GM19463 (cell line): ENCODE data around the gene SLC2A9.
"Not testable (repeated sequence)": the region's sequence is repeated elsewhere in the genome, so short reads cannot be mapped to it uniquely, and the experiment has no call there.

Source experiments
- ATAC-seq: cut with Tn5 transposase; IDR thresholded peaks from one replicate; pipeline ENCODE4 v1.9.1; 2021; ENCODE audit warnings: mild to moderate bottlenecking, moderate library complexity; ENCODE audit not compliant: unreplicated experiment

SLC2A9 gene

DNA sequence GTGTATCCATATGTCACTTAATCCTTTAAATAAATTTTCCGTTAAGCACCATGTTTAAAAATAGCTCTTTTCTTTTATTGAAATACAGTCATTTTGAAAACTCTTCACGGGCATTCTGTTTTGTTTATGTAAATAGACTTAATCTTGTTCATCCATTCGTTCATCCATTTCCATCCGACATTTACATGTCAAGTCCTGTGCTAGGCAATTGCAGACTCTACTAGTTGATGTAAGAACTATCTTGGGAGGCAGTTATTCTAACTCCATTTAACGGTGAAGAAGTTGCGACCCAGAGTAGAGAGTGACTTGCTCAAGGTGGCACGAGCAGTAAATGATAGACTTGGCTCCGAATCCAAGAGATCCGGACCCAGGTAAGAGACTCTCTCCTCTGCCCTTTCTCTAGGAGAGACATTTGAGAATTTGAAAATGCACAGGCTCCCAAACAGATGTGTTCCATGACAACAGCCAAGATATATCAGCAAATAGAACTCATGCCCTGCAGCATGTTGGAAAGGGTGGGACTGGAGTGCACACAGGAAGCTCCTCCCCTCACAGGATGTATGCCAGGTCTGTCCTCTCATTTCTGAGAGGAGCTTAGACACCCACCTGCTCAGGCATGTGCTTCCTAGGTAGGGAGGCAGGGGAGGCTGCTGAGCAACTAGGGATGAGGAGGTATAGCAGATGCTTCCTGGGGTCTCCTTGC lies 175.4 kb downstream of the SLC2A9 start:
- ATAC-seq, result no peak

DNA sequence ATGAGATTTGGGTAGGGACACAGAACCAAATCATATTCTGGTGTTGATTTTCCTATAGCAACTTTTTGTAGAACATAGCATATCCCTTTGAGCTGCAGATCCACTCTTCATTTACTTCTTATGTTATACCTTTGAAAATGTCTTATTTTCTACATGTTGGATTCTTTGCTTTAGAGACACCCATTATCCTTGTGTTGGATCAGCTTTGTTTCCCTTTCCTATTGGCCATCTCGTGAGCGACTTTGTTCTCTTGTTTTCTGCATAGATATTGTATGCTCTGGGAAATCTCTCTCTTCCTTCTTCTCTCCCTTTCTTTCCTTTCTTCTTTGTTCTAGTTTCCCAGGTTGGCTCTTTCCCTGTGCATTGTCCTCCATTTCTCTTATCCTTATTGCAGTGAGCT lies 180.2 kb downstream of the SLC2A9 start:
- ATAC-seq, result no peak

DNA sequence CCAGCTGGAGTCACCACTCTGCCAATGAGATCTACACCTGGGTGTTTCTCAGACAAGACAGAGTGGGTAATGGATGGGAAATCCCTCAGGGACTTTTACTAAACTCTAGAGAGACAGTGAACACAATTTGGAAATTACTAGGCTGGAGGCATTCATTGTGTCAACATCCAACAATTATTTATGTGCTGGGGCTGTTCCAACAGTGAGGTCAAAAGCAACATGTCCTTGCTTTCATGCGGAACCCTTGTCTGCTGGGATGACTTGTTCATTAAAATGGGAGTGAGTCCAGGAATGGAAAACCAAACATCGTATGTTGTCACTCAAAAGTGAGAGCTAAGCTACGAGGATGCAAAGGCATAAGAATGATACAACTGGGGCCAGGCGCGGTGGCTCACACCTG lies 185.9 kb downstream of the SLC2A9 start:
- ATAC-seq, result no peak

DNA sequence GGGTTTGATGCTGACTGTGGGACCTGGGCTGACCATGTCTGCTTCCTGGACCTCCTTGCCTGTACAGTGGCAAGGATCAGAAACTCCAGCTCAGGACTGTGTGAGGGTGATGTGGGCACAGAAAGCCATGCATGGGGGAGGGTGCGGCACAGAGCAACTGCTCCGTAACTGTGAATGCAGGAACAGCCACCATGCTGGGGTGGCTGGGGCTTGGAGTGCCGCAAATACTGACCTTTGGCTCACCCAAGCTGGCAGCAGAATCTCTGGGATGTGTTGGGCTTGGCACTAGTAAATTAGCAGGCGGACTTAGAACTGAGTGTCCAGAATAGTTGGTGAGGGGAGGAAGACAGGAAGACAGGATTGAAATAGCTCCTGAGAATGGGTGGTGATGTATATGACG lies 187.9 kb downstream of the SLC2A9 start:
- ATAC-seq, result no peak

DNA sequence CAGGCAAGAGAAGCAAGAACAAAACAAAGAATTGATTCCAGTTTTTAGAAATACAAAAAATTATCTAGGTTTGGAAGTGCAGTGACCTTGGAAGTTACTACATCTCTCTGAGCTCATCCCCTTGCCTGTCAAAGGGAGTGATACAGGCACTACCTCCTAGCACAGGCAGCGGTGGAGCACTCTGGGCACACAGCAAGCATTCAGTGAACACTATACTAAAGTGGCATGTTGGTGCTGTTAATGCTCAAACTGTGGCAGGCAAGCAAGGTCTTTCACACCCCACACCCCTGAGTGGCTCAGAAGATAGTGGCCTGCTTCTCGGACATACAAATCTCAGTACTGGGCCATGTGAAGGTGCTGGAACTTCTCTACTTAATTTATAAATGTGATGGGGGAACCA lies 188.7 kb downstream of the SLC2A9 start:
- no peak for ATAC-seq

DNA sequence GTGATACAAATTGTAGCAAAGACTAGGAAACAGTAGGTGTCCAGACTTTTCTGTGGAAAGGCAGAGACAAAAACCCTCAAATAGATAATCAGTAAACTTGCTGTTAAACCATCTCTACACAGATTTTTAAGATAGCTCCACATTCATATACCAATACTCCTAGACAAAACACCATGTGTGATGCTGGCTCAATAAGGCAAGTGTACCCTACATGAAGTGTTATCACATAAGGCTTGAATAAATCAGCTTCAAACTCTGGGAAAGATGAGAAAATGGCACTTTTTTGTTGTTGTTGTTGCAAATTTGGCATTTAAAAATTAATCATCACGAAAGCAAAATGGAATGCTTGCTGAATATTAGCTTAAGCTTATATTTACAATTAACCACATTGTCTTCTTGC lies 194.7 kb downstream of the SLC2A9 start:
- ATAC-seq, result no peak

DNA sequence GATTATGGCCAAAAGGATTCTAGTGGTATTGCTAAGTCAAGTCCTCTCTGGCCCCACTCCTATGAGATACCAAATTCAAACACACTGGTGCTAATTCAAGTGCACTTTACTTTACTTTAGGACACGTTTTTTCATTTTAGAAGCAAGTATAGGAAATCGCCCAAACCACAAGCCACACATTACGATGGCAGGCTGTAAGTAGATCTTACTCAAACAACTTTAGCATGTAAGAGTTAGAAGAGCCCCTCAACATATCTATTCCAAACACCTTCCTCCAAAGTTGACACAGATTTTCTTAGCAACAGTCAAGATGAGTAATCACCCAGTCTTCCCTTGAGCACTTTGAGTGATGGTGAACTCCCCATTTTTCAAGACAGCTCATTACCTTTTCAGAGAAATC lies 196.2 kb downstream of the SLC2A9 start:
- ATAC-seq, result no peak

DNA sequence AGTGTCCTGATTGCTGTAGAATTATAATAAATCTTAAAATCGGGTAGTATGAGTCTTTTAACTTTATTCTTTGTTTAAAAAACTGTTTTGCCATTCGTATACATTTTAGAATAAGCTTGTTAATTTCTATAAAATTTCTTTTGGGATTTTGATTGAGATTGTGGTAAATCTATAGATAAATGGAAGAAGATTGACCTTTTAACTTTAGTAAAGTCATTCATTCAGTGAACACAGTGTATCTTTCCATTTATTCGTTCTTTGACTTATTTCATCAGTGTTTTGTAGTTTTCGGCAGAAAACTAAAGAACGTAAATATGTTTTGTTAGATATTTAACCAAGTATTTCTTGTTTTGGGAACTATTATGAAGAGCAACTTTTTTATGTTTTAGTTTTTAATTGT lies 201.0 kb downstream of the SLC2A9 start:
- no peak for ATAC-seq

DNA sequence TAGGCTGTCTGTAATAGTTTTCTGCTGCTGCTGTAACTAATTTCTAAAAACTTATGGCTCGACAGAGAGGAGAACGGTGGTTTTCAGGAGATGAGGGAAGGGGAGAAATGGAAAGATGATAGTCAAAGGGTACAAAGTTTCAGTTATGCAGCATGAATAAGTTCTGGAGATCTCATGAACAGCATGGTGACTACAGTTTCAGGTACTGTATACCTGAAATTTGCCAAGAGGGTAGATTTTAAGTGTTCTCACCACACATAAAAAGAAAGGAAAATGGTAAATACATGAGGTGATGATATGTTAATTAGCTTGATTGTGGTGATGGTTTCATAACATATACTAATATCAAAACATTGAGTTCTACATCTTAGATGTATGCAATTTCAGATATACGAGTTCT lies 205.0 kb downstream of the SLC2A9 start:
- ATAC-seq, result no peak

DNA sequence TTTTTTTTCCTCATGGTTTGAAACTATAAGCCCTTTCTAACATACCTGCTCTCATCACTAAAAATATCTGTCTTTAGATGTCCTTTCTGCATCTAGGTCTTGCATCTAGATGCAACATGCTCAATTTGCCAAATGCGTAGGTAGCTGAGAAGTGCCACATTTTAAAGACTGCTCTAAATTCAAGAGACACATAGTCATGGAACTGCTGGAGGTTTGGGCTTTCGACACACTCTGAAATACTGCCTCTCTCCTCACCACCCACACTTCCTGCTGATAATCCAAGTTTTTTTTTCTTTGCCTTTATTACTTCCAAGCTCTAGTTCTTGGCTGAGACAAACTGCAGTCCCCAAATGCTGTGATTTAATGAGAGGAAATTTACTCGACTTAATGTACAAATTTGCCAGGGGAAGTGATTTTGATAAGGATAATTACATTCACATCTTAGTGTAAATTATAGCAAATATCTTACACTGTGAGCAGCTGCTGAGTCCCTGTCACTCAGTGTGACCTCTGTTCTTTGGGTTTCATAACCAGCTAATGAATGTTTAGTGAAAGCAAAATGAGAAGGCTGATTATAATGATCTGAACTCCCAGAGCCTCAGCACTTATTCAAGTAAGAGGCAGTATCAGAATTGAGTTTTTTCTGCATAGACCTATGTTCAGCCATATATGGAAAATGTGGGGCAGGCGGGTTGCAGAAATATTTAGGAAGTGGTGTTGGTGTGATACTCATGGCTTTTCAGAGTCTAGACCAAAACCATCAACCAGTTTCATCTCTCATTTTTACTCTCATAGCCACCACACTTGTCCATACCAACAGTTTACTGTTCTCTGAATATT lies 208.6 kb downstream of the SLC2A9 start:
- ATAC-seq, result peak; percentile 90

DNA sequence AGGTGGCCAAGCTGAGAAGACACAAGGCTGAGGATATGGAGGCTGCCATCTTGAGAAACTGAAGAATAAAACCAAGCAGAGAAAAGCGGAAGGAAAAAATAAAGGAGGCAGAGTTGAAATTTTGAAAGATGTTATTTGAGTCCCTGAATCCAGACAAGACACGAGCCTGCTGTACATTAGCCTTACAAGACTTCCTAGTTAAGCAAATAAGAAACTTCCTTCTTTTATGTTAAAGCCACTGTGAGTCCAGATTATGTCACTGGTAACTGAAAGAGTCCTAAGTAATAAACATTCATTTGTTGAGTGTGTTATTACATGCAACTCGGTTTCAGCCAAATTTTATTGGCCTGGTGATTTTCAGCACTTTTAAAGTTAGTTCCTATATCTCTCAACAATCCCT lies 209.5 kb downstream of the SLC2A9 start:
- no peak for ATAC-seq

DNA sequence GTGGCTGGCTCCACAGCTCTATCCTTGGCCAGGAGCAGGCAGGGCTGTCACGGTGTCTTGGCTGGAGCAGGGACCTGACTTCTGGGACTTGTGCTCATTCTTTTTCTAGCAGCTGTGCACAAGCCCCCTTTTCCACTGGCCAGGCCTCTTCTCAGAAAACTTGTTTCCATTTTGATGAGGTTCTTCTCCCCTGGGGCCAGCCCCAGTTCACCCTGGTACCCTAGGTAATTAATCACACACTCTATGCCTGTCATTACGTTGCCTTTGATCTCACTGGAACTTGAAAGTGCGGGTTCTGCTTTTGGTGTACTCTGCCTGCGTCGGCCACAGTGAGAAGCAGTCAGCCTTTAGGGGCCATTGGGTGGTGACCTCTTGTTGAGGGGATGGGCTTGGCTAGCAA lies 213.2 kb downstream of the SLC2A9 start:
- no peak for ATAC-seq

DNA sequence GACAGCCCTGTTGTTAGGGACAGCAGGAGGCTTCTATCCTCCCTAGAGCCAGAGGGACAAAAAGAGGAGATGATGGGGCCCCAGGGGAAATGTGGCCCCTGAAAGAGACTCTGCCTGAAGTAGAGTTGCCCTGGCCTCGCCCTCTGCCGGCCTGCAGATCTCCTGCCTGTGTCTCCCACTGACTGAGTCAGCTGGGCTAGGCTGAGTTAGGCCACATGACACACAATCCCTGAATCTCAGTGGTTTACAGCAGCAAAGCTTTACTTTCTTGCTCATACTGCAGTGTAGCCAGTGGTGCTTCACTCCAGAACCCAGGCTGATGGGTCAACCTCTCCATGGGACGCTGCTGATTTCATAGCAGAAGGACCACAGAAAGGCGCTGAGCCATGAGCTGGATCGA lies 216.4 kb downstream of the SLC2A9 start:
- no peak for ATAC-seq

DNA sequence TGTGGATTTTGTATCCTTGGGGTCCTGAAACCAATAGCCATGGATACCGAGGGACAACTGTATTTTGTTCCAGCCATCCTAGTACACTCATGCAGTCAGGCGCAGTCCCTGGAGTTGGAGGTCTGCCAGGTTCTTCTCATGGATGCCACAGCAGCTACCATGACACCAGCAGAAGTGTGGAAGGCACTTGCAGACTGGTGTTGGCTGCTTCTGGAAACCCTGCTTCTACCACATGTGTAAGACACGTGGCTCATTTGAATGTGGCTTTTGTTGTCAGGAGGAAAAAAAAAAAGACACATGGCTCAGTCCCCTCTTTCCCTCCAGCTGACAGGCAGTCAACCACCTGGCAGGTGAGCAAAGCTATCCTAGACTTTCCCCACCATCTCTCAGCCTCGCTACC lies 220.4 kb downstream of the SLC2A9 start:
- no peak for ATAC-seq

DNA sequence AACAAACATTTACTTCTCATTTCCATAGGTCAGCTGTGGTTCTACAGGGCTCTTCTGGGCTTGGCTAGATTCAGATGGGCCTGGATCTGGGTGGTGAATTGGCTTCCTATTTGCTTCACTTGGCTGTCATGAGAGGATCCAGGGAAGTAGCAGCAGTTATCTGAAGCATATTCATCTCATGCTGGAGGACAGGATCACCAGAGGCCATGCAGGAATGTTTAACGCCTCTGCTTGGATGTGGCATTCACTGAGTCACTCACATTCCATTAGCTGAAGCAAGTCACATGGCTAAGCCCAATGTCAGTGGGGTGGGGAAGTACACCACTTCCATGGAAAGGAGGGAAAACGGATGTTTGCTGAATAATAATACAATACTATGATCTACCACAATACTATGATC lies 224.7 kb downstream of the SLC2A9 start:
- not testable (repeated sequence) for ATAC-seq

DNA sequence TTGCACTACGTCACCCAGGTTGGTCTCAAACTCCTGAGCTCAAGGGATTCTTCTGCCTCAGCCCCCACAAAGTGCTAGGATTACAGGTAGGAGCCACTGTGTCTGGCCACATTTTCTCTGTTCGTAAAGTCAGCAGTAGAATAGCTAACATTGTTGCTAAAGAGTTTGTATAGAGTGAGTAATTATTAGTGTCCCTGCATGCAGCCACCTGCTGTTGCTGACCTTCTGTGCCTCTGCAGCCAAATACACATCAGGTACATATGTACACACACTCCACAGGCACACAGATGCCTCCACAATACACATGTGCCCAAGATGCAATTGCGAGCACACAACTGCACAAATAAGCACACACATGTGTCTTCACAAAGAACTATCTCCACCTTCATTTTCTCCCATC lies 228.9 kb downstream of the SLC2A9 start:
- ATAC-seq, result no peak

DNA sequence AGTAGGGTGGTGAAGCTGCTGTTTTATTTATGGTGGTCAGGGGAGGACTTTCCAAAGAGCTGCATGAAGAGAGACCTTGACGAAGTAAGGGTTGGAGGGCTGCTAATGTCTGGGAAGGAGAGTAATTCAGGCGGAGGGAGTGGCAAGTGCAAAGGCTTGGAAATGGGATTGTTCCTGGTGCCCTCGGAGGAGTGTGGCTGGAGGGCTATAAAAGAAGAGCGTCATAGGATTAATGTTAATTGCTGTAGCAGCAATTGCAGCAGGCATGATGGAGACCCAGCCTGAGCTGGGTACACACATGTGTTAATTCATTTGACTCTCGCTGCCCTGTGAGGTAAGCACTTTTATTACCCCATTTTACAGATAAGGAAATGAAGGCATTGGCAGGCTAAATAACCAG lies 235.4 kb downstream of the SLC2A9 start:
- not testable (repeated sequence) for ATAC-seq

DNA sequence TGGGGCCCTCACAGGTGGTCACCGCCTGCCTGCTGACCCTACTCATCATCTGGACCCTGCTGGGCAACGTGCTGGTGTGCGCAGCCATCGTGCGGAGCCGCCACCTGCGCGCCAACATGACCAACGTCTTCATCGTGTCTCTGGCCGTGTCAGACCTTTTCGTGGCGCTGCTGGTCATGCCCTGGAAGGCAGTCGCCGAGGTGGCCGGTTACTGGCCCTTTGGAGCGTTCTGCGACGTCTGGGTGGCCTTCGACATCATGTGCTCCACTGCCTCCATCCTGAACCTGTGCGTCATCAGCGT lies 239.2 kb downstream of the SLC2A9 start:
- no peak for ATAC-seq

DNA sequence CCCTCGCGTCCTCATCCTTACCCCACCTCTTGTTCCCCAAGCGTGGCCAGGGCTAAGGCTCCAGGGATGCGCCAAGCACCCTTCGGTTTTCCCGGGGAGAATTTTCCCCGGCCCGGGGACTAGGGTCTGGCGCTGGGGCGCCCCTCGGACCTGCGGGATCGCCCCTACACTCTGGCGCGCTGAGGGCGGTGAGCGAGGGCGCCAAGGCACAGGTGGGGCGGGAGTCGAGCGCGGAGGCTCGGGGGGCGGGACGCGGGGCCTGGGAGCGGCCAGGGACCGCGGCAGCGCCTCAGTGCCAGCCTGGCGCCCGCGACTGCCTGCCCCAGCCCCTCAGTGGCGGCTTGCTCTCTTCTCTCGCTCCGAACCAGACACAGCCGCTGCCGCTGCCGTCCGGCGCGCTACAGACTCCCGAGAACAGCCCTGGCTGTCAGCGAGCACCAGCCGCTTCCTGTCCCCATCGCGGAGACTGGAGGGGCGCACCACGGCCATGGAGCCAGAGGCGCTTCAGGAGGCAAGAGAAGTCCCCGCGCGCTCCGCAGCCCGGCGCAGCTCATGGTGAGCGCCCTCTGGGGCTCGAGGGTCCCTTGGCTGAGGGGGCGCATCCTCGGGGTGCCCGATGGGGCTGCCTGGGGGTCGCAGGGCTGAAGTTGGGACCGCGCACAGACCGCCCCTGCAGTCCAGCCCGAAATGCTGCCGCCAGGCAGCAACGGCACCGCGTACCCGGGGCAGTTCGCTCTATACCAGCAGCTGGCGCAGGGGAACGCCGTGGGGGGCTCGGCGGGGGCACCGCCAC lies 239.8 kb downstream of the SLC2A9 start, which contains the start of gene DRD5:
TSS of gene DRD5 (plus strand) at position 292 of the 793 bp plus-strand sequence. CDS start at position 688, 396 bp downstream.
- no peak for ATAC-seq
